ENCODE measurements around the gene CHRM4. TPM values are rescaled to one million over a fixed set of nuclear protein-coding genes. Genes with fewer than 3 reads are reported as not detected.

The CHRM4 gene
- total RNA-seq, 1 experiment from 2014 or later = 1.1 TPM

- peak; percentile 46 for DNase-seq (ENCODE audit: low read depth, low spot score)
- peak overlapping the region; percentile 41; the same call in 1 of the 2 replicates for H3K27ac ChIP-seq (ENCODE audit: low read depth, low read length)
- BruUV-seq (replicated peaks) = no TSS peak
- no peaks in the 10 kb centered on the region for H4K20me1 ChIP-seq (ENCODE audit: insufficient read depth)
- H3K9me3 ChIP-seq (ENCODE audit: control insufficient read depth in 1 of 2, insufficient read depth in 1 of 2, low read depth in 1 of 2, low read length in 2 of 2) = no peaks in the 10 kb centered on the region
- peak overlapping the region; percentile 11 to 85; a peak in 2 of 4 replicates for H3K4me3 ChIP-seq (replicated peaks in 1 of 2; ENCODE audit: low read depth in 1 of 2, low read length in 2 of 2)
- peaks cover 28 to 80% of the 10 kb centered on the region in 2 experiments for H3K4me1 ChIP-seq (ENCODE audit: control insufficient read depth in 1 of 2, insufficient read depth in 2 of 2, low read length in 2 of 2)
- H3K27me3 ChIP-seq (ENCODE audit: insufficient read depth, low read length) = no peaks in the 10 kb centered on the region
- TF ChIP-seq REST (IDR thresholded peaks at IDR 0.05; ENCODE audit: low read depth) (no peak), SIN3A (IDR thresholded peaks at IDR 0.05; ENCODE audit: low read depth) (no peak), FOSL1 (IDR thresholded peaks at IDR 0.05; ENCODE audit: low read depth) (no peak), ATF3 (IDR thresholded peaks at IDR 0.05) (no peak), ZFX (IDR thresholded peaks at IDR 0.05) (no peak), JUND (IDR thresholded peaks at IDR 0.05) (no peak), ZNF274 (IDR thresholded peaks at IDR 0.05; ENCODE audit: low read depth, low read length) (no peak), CTCF (IDR thresholded peaks at IDR 0.05 in 2 of 3, conservative IDR thresholded peaks at IDR 0.05 in 1 of 3; ENCODE audit: borderline replicate concordance in 1 of 3, insufficient read depth in 1 of 3, low read depth in 2 of 3, low read length in 2 of 3) (no peak), YY1 (IDR thresholded peaks at IDR 0.05; ENCODE audit: extremely low read depth, insufficient replicate concordance, low read depth, low read length) (no peak), ELF1 (IDR thresholded peaks at IDR 0.05; ENCODE audit: borderline replicate concordance, low read depth) (no peak), EGR1 (IDR thresholded peaks at IDR 0.05; ENCODE audit: low read depth) (no peak), SP1 (IDR thresholded peaks at IDR 0.05; ENCODE audit: low read depth) (no peak), CEBPB (IDR thresholded peaks at IDR 0.05; ENCODE audit: low read depth) (no peak), TCF7L2 (IDR thresholded peaks at IDR 0.05; ENCODE audit: borderline replicate concordance, extremely low read depth, insufficient read depth, insufficient read length) (no peak), CBX3 (IDR thresholded peaks at IDR 0.05; ENCODE audit: low read depth) (no peak), RAD21 (IDR thresholded peaks at IDR 0.05; ENCODE audit: low read depth) (no peak), POLR2AphosphoS5 (IDR thresholded peaks at IDR 0.05; ENCODE audit: low read depth, low read length) (no peak; the same call in 1 of the 2 replicates), SRF (IDR thresholded peaks at IDR 0.05; ENCODE audit: low read depth) (no peak), EZH2 (IDR thresholded peaks at IDR 0.05) (no peak), EZH2phosphoT487 (IDR thresholded peaks at IDR 0.05; ENCODE audit: borderline replicate concordance) (no peak)
- ChIA-PET CTCF (interaction anchor here (0.8 to 1.6 kb wide), 12 partner anchors 8 to 317 kb away, joined by 3 to 13 read pairs (median 4); partner anchors contain the start of genes ARHGAP1, CHRM4 and ZNF408), POLR2A (interaction anchor here (1.5 kb wide), 1 partner anchor 8 kb away, joined by 4 read pairs; the partner anchor contains the start of gene CHRM4), RAD21 (ENCODE audit: low non-redundant PET in 1 of 2, low total read pairs in 2 of 2, uncharacterized antibody in 2 of 2, unreplicated experiment in 2 of 2) (no interaction called here)
- H3K36me3 ChIP-seq (ENCODE audit: control insufficient read depth in 1 of 2, insufficient read depth in 2 of 2, low read length in 2 of 2) = no peaks in the 10 kb centered on the region
- peaks cover 12% of the 10 kb centered on the region; the same call in 1 of the 2 replicates for H3K79me2 ChIP-seq (ENCODE audit: insufficient read depth, low read length)
- no peaks in the 10 kb centered on the region for H3K9me2 ChIP-seq (ENCODE audit: insufficient read depth)
- peak overlapping the region; percentile 85 for H3K4me2 ChIP-seq (ENCODE audit: low read length)
- intact Hi-C loops (cut with micrococcal nuclease) = loop anchor here (10.0 kb wide), 2 partner anchors 231 to 421 kb away; partner anchors contain the start of genes ATG13 and HARBI1
- no peak overlapping the region for H2AFZ ChIP-seq (ENCODE audit: low read depth, low read length, poor library complexity, severe bottlenecking)
- H3K9ac ChIP-seq (ENCODE audit: low read length) = peak overlapping the region; percentile 35
- ATAC-seq = peak; percentile 40
Measured at GRCh38 chr11:46383974-46384701, 7.4 kb downstream of the CHRM4 start.

Measured in HCT116 (cell line).